B cell (primary cell): Measurements from ENCODE around the gene ERO1B. TPM values are rescaled to one million over a fixed set of nuclear protein-coding genes. Genes with fewer than 3 reads are reported as not detected.

ENCODE experiments used
- ATAC-seq: fragments of 200-7000 bp; cut with Tn5 transposase; one replicate; pipeline ENCODE4 v1.10.0; 2021; ENCODE audit warnings: low read depth, mild to moderate bottlenecking, moderate number of reproducible peaks, moderate library complexity
- CTCF ChIA-PET: fragments of 350-600 bp; sonication (Branson Sonifier 250); formaldehyde crosslinking; loops from one replicate; lab custom pipeline; 2021; ENCODE audit warnings: antibody characterized with exemption, inconsistent platforms; lab: Charles Lee
- POLR2A ChIA-PET: fragments of 350-600 bp; sonication (Branson Sonifier 250); formaldehyde crosslinking; loops from one replicate; lab custom pipeline; 2021; ENCODE audit warnings: antibody characterized with exemption; lab: Charles Lee
- DNase-seq: peaks from one replicate; pipeline ENCODE4 v3.0.0; 2013
- H2AFZ ChIP-seq: 2 replicates; pipeline ENCODE4 v1.6.1; 2012; ENCODE audit warnings: mild to moderate bottlenecking, low read depth, low read length; ENCODE audit not compliant: insufficient read depth, poor library complexity, severe bottlenecking
- H3K27ac ChIP-seq, 2 donors: 1 replicate in 1 of 2; 2 replicates in 1 of 2; pipeline ENCODE4 v1.5.1; 2012 to 2013; ENCODE audit warnings: low read length in 2 of 2, mild to moderate bottlenecking in 2 of 2, moderate library complexity in 1 of 2
- H3K27me3 ChIP-seq, 4 experiments: fragments of 200-600 bp in 1 of 4; sonication (generic) in 1 of 4; replicated peaks in 1 of 4; 1 replicate in 2 of 4; 2 replicates in 2 of 4; pipeline versions ENCODE4 v1.6.1 to v1.7.0; 2013 to 2016; ENCODE audit warnings: low read length in 3 of 4, mild to moderate bottlenecking in 2 of 4, mixed read lengths in 1 of 4, moderate library complexity in 1 of 4; ENCODE audit not compliant: insufficient read depth in 4 of 4, control insufficient read depth in 3 of 4; ENCODE audit errors: control extremely low read depth in 1 of 4
- H3K36me3 ChIP-seq, 2 experiments: replicated peaks in 1 of 2; 1 replicate in 1 of 2; 2 replicates in 1 of 2; pipeline versions ENCODE4 v1.6.1 to v1.7.1; 2013; ENCODE audit warnings: low read length in 1 of 2; ENCODE audit not compliant: insufficient read depth in 2 of 2, control insufficient read depth in 1 of 2; ENCODE audit errors: control extremely low read depth in 1 of 2, extremely low read depth in 1 of 2
- H3K4me1 ChIP-seq, 2 donors: fragments of 200-600 bp in 1 of 2; sonication (generic) in 1 of 2; 1 replicate in 1 of 2; 2 replicates in 1 of 2; pipeline versions ENCODE4 v1.5.1 to v1.6.1; 2013 to 2017; ENCODE audit warnings: low read length in 2 of 2; ENCODE audit not compliant: control insufficient read depth in 2 of 2, insufficient read depth in 2 of 2
- H3K4me2 ChIP-seq: replicated peaks from 2 replicates; pipeline ENCODE3; 2012; ENCODE audit warnings: mild to moderate bottlenecking, low read depth, low read length; ENCODE audit not compliant: poor library complexity, severe bottlenecking
- H3K4me3 ChIP-seq, 5 experiments: fragments of 200-600 bp in 1 of 5; sonication (generic) in 1 of 5; 1 replicate in 3 of 5; 2 replicates in 2 of 5; pipeline versions ENCODE4 v1.5.1 to v1.7.0; 2011 to 2016; ENCODE audit warnings: low read length in 4 of 5, mild to moderate bottlenecking in 4 of 5, low read depth in 2 of 5, control low read depth in 1 of 5, moderate library complexity in 1 of 5; ENCODE audit not compliant: insufficient read depth in 1 of 5; ENCODE audit errors: control extremely low read depth in 1 of 5, extremely low read depth in 1 of 5
- H3K79me2 ChIP-seq: fragments of 200-600 bp; sonication (generic); one replicate; pipeline ENCODE4 v1.6.0; 2016; ENCODE audit warnings: low read length; ENCODE audit not compliant: control insufficient read depth, insufficient read depth
- H3K9ac ChIP-seq: fragments of 200-600 bp; sonication (generic); 2 replicates; pipeline ENCODE4 v1.6.1; 2017; ENCODE audit warnings: mild to moderate bottlenecking, low read length, moderate library complexity
- H3K9me3 ChIP-seq, 3 donors: one replicate each; pipeline versions ENCODE4 v1.6.1 to v1.7.1; 2013; ENCODE audit warnings: low read length in 2 of 3; ENCODE audit not compliant: control insufficient read depth in 2 of 3, insufficient read depth in 1 of 3; ENCODE audit errors: control extremely low read depth in 1 of 3
- H4K20me1 ChIP-seq: 2 replicates; pipeline ENCODE4 v1.6.0; 2012; ENCODE audit warnings: mild to moderate bottlenecking, low read length; ENCODE audit not compliant: insufficient read depth, control insufficient read depth, poor library complexity, severe bottlenecking
- H3K27ac Mint-ChIP-seq: one replicate; pipeline ENCODE4 v1.8.0; 2021; ENCODE audit warnings: mixed read lengths
- H3K27me3 Mint-ChIP-seq: one replicate; pipeline ENCODE4 v1.8.0; 2021; ENCODE audit warnings: mixed read lengths
- H3K4me1 Mint-ChIP-seq: one replicate; pipeline ENCODE4 v1.8.0; 2021; ENCODE audit warnings: mixed read lengths
- H3K4me3 Mint-ChIP-seq: one replicate; pipeline ENCODE4 v1.8.0; 2021; ENCODE audit warnings: mixed read lengths
- H3K9me3 Mint-ChIP-seq: one replicate; pipeline ENCODE4 v1.8.0; 2022; ENCODE audit warnings: mixed read lengths; ENCODE audit not compliant: insufficient read depth
- EZH2 ChIP-seq: IDR thresholded peaks from 2 replicates; pipeline ENCODE4 v1.6.1; 2012; ENCODE audit warnings: borderline replicate concordance, low read depth, mild to moderate bottlenecking, moderate library complexity, low read length; ENCODE audit not compliant: insufficient read depth, poor library complexity, severe bottlenecking
- WGBS: methylation state at CpG from one replicate; pipeline ENCODE4 v1.1.5; 2013; ENCODE audit warnings: missing lambda C conversion rate; ENCODE audit not compliant: insufficient coverage; 5-methylcytosine and 5-hydroxymethylcytosine counted together
- intact Hi-C: fragments of 100-400 bp; cut with micrococcal nuclease; formaldehyde crosslinking; loops from one replicate; pipeline ENCODE4 v1.10.0; 2022
- polyA plus RNA-seq: library from polyadenylated mRNA; depleted of rRNA; stranded (reverse); fragments of >200 nt; gene quantifications from 2 replicates; pipeline ENCODE4 v1.2.3, GENCODE V29; 2012
- total RNA-seq, 2 donors: library from RNA; stranded (reverse); fragments of 120-200 nt in 1 of 2; gene quantifications; 1 replicate in 1 of 2; 2 replicates in 1 of 2; pipeline versions ENCODE4 v1.2.3 to v1.2.4, GENCODE V29; 2013 to 2022
- TF ChIP-seq, protein P1 (sequence below): fragments of 200-600 bp; IDR thresholded peaks from one replicate; pipeline ENCODE4 v1.8.0; 2022; ENCODE audit warnings: antibody characterized with exemption, mild to moderate bottlenecking

Gene ERO1B
- total and polyA plus RNA-seq, 2 donors (not counting 1 experiment from before 2014, with no cell fraction given): 5.1 to 25.6 TPM

DNA sequence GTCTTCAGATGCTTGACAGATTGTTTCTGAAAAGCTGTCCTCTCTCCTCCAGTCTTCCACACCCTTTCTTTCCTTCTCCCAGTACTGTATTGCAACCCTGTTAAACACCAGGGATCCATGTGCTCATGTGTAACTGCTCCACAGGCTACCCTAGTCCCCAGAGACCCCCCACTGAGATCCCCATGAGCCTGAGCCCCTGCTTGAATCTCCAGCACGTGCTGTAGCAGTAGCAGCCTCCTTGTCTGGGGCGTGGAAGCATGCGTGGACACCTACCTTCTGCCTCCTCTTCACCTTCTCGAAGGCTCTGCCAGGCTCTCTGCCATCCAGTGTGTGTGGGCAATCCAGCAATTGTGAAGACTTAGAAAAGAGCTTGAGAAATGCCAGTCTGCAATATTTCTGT is 114.2 kb downstream of the ERO1B start:
- Mint-ChIP-seq H3K27me3 (no peaks in the 10 kb centered on the region), H3K4me1 (peaks cover 15% of the 10 kb centered on the region), H3K4me3 (no peak overlapping the region), H3K9me3 (peaks cover 13% of the 10 kb centered on the region), H3K27ac (no peak overlapping the region)
- no peak overlapping the region for H3K9ac ChIP-seq
- H3K27ac ChIP-seq: no peak overlapping the region
- H3K4me1 ChIP-seq: peaks cover 3 to 5% of the 10 kb centered on the region in 2 donors
- peaks cover 0 to 2% (median 0%) of the 10 kb centered on the region in 4 experiments for H3K27me3 ChIP-seq
- peaks cover 10% of the 10 kb centered on the region for H3K79me2 ChIP-seq
- H3K36me3 ChIP-seq: no peaks in the 10 kb centered on the region
- DNase-seq (no peak), ATAC-seq (no peak)
- intact Hi-C loops: no loop called here
- ChIA-PET CTCF (no interaction called here), POLR2A (no interaction called here)
- 93% methylated on average over 3 of the region's 4 CpGs for WGBS
- H3K4me2 ChIP-seq: no peak overlapping the region
- H2AFZ ChIP-seq: no peak overlapping the region
- peaks cover 0 to 39% (median 19%) of the 10 kb centered on the region in 3 donors for H3K9me3 ChIP-seq
- no peaks in the 10 kb centered on the region for H4K20me1 ChIP-seq
- H3K4me3 ChIP-seq: no peak overlapping the region
- no peak for TF ChIP-seq EZH2
- TF ChIP-seq, protein P1, sequence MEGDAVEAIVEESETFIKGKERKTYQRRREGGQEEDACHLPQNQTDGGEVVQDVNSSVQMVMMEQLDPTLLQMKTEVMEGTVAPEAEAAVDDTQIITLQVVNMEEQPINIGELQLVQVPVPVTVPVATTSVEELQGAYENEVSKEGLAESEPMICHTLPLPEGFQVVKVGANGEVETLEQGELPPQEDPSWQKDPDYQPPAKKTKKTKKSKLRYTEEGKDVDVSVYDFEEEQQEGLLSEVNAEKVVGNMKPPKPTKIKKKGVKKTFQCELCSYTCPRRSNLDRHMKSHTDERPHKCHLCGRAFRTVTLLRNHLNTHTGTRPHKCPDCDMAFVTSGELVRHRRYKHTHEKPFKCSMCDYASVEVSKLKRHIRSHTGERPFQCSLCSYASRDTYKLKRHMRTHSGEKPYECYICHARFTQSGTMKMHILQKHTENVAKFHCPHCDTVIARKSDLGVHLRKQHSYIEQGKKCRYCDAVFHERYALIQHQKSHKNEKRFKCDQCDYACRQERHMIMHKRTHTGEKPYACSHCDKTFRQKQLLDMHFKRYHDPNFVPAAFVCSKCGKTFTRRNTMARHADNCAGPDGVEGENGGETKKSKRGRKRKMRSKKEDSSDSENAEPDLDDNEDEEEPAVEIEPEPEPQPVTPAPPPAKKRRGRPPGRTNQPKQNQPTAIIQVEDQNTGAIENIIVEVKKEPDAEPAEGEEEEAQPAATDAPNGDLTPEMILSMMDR: no peak

DNA sequence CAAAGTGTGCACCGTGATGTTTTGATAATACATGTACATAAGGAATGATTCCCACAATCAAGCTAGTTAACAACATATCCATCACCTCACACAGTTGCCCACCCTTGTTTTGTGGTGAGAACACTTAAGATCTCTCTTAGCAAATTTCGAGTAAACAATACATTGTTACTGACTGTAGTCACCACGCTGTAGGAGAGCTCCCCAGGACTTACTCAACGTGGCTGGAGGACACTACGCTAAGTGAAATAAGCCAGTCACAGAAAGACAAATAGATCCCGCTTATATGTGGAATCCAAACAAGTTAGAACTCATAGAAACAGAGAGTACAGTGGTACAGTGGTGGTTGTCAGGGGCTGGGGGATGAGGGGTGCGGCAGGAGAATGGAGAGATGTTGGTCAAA is 114.6 kb downstream of the ERO1B start:
- H3K4me3 ChIP-seq: no peak overlapping the region
- H3K36me3 ChIP-seq: no peaks in the 10 kb centered on the region
- no peak overlapping the region for H3K9ac ChIP-seq
- H4K20me1 ChIP-seq: no peaks in the 10 kb centered on the region
- ATAC-seq (no peak), DNase-seq (no peak)
- CTCF ChIA-PET: no interaction called here
- peaks cover 3 to 5% of the 10 kb centered on the region in 2 donors for H3K4me1 ChIP-seq
- no peak overlapping the region for H3K4me2 ChIP-seq
- Mint-ChIP-seq H3K4me1 (peaks cover 15% of the 10 kb centered on the region), H3K27me3 (no peaks in the 10 kb centered on the region), H3K27ac (no peak overlapping the region), H3K4me3 (no peak overlapping the region), H3K9me3 (peaks cover 13% of the 10 kb centered on the region)
- intact Hi-C loops: no loop called here
- TF ChIP-seq, protein P1: no peak
- no peak for TF ChIP-seq EZH2
- POLR2A ChIA-PET: no interaction called here
- H3K9me3 ChIP-seq: peaks cover 0 to 43% (median 24%) of the 10 kb centered on the region in 3 donors
- no peak overlapping the region for H3K27ac ChIP-seq
- H3K27me3 ChIP-seq: peaks cover 0 to 3% (median 0%) of the 10 kb centered on the region in 4 experiments
- WGBS: 97% methylated on average over 6 of the region's 7 CpGs
- peaks cover 10% of the 10 kb centered on the region for H3K79me2 ChIP-seq
- no peak overlapping the region for H2AFZ ChIP-seq
